Liver (tissue), 9 donors: Measurements from ENCODE around the gene JAKMIP3. TPM values are rescaled to one million over a fixed set of nuclear protein-coding genes. Genes with fewer than 3 reads are reported as not detected.

Experiments
- DNase-seq: peaks from one replicate; pipeline ENCODE4 v3.0.0-alpha.2; 2017; ENCODE audit warnings: low spot score
- H3K27ac ChIP-seq, 2 donors: one replicate each; pipeline ENCODE4 v1.7.0; 2013; ENCODE audit warnings: inconsistent platforms in 2 of 2, low read length in 2 of 2, control low read depth in 1 of 2, low read depth in 1 of 2, mild to moderate bottlenecking in 1 of 2
- H3K27me3 ChIP-seq, 4 donors: one replicate each; pipeline versions ENCODE4 v1.6.1 to v1.7.0; 2013; ENCODE audit warnings: low read length in 3 of 4, inconsistent platforms in 1 of 4, mild to moderate bottlenecking in 1 of 4, moderate library complexity in 1 of 4; ENCODE audit not compliant: control insufficient read depth in 4 of 4, insufficient read depth in 4 of 4
- H3K36me3 ChIP-seq, 4 donors: one replicate each; pipeline versions ENCODE4 v1.6.1 to v1.7.0; 2013; ENCODE audit warnings: low read length in 3 of 4, mild to moderate bottlenecking in 3 of 4, low read depth in 1 of 4, moderate library complexity in 1 of 4; ENCODE audit not compliant: control insufficient read depth in 4 of 4, insufficient read depth in 3 of 4
- H3K4me1 ChIP-seq, 4 donors: one replicate each; pipeline versions ENCODE4 v1.6.1 to v1.7.0; 2013; ENCODE audit warnings: low read length in 3 of 4, mild to moderate bottlenecking in 3 of 4, moderate library complexity in 1 of 4; ENCODE audit not compliant: control insufficient read depth in 4 of 4, insufficient read depth in 4 of 4
- H3K4me3 ChIP-seq, 3 donors: one replicate each; pipeline versions ENCODE4 v1.6.1 to v1.7.0; 2013; ENCODE audit warnings: low read length in 3 of 3, control low read depth in 1 of 3, low read depth in 1 of 3, mild to moderate bottlenecking in 1 of 3
- H3K9ac ChIP-seq, 2 donors: one replicate each; pipeline ENCODE4 v1.7.0; 2013; ENCODE audit warnings: low read length in 2 of 2, mild to moderate bottlenecking in 2 of 2, moderate library complexity in 2 of 2, control low read depth in 1 of 2, low read depth in 1 of 2
- H3K9me3 ChIP-seq, 4 donors: one replicate each; pipeline versions ENCODE4 v1.6.1 to v1.7.0; 2013; ENCODE audit warnings: low read length in 3 of 4; ENCODE audit not compliant: control insufficient read depth in 4 of 4
- CTCF ChIP-seq: fragments of 150-350 bp; IDR thresholded peaks from 2 replicates; pipeline ENCODE4 v1.5.1; 2017; ENCODE audit warnings: improper control_type of control experiment, low read depth, low read length; ENCODE audit not compliant: missing input control
- EGR1 ChIP-seq, 2 donors: IDR thresholded peaks; 2 replicates each; pipeline ENCODE4 v1.6.1; 2016 to 2018; ENCODE audit warnings: antibody characterized with exemption in 2 of 2, low read depth in 2 of 2
- FOXA1 ChIP-seq: IDR thresholded peaks from 2 replicates; pipeline ENCODE4 v1.6.1; 2016; ENCODE audit warnings: antibody characterized with exemption
- FOXA2 ChIP-seq: IDR thresholded peaks from 2 replicates; pipeline ENCODE4 v1.6.1; 2016; ENCODE audit warnings: antibody characterized with exemption
- GABPA ChIP-seq, 2 donors: IDR thresholded peaks in 1 of 2; conservative IDR thresholded peaks in 1 of 2; 2 replicates each; pipeline ENCODE4 v1.6.1; 2016; ENCODE audit warnings: antibody characterized with exemption in 2 of 2, mild to moderate bottlenecking in 1 of 2, moderate library complexity in 1 of 2
- HNF4A ChIP-seq, 2 donors: conservative IDR thresholded peaks; 2 replicates each; pipeline ENCODE4 v1.6.1; 2016; ENCODE audit warnings: antibody characterized with exemption in 2 of 2, mild to moderate bottlenecking in 2 of 2
- JUND ChIP-seq, 2 donors: IDR thresholded peaks; 2 replicates each; pipeline ENCODE4 v1.6.1; 2016; ENCODE audit warnings: antibody characterized with exemption in 2 of 2
- MAX ChIP-seq: IDR thresholded peaks from 2 replicates; pipeline ENCODE4 v1.6.1; 2016; ENCODE audit warnings: antibody characterized with exemption
- NR2F2 ChIP-seq: IDR thresholded peaks from 2 replicates; pipeline ENCODE4 v1.6.1; 2016; ENCODE audit warnings: antibody characterized with exemption
- RAD21 ChIP-seq, 2 donors: IDR thresholded peaks; 2 replicates each; pipeline ENCODE4 v1.6.1; 2016; ENCODE audit warnings: antibody characterized with exemption in 2 of 2, mild to moderate bottlenecking in 2 of 2
- REST ChIP-seq: IDR thresholded peaks from 2 replicates; pipeline ENCODE4 v1.6.1; 2016; ENCODE audit warnings: antibody characterized with exemption, mild to moderate bottlenecking
- SP1 ChIP-seq: IDR thresholded peaks from 2 replicates; pipeline ENCODE4 v1.6.1; 2018; ENCODE audit warnings: antibody characterized with exemption, mild to moderate bottlenecking
- TAF1 ChIP-seq: conservative IDR thresholded peaks from 2 replicates; pipeline ENCODE4 v1.6.1; 2016; ENCODE audit warnings: antibody characterized with exemption, mild to moderate bottlenecking
- ZBTB33 ChIP-seq: IDR thresholded peaks from 2 replicates; pipeline ENCODE4 v1.6.1; 2016; ENCODE audit warnings: antibody characterized with exemption
- WGBS: extraction: QIAGEN DNeasy Blood & Tissue Kit; methylation state at CpG from one replicate; pipeline ENCODE4 v1.1.7; 2013; 5-methylcytosine and 5-hydroxymethylcytosine counted together
- polyA plus RNA-seq, 2 donors: library from polyadenylated mRNA; stranded (reverse) in 1 of 2; unstranded in 1 of 2; fragments of 200-250 nt in 1 of 2; fragments of >200 nt in 1 of 2; fragmentation: Nextera tagmentation in 1 of 2; extraction: Ambion mirVana in 1 of 2; gene quantifications; one replicate each; pipeline versions ENCODE4 v1.2.1 to v1.2.3, GENCODE V29; 2013 to 2015
- total RNA-seq, 2 donors: library from RNA; depleted of rRNA; stranded (reverse); fragments of >200 nt; gene quantifications; one replicate each; pipeline ENCODE4 v1.2.3, GENCODE V29; 2014
- TF ChIP-seq, protein P1 (sequence below): IDR thresholded peaks from 2 replicates; pipeline ENCODE4 v1.6.1; 2016; ENCODE audit warnings: antibody characterized with exemption
- donor health status: healthy.
- donor health status: healthy.
- donor health status: healthy.
- donor health status: healthy.
- donor health status: healthy.

Gene JAKMIP3
- total and polyA plus RNA-seq, 4 donors: 0.08 to 0.17 (median 0.09) TPM; not detected in 1

GRCh38 chr10:132028706-132029105, 37.0 kb upstream of the JAKMIP3 start (continued):
- no peak for TF ChIP-seq REST
- TF ChIP-seq NR2F2: no peak
- no peak for TF ChIP-seq CTCF
- no peak for TF ChIP-seq EGR1 (IDR thresholded peaks at IDR 0.05; ENCODE audit: low read depth in 2 of 2)

- no peak for TF ChIP-seq SP1
- H3K4me1 ChIP-seq: peaks cover 0 to under 1% (median under 1%) of the 10 kb centered on the region in 4 donors
- H3K9me3 ChIP-seq: no peaks in the 10 kb centered on the region
- DNase-seq: no peak
- 71% methylated on average over 12 of the region's 12 CpGs for WGBS
- H3K9ac ChIP-seq: no peak overlapping the region
- no peak overlapping the region for H3K4me3 ChIP-seq
- peaks cover under 1 to 8% (median 4%) of the 10 kb centered on the region in 4 donors for H3K27me3 ChIP-seq
- H3K36me3 ChIP-seq: no peaks in the 10 kb centered on the region
- no peak overlapping the region for H3K27ac ChIP-seq
These were observed 34.8 kb upstream of the JAKMIP3 start for GRCh38 chr10:132030898-132031463.

GRCh38 chr10:132033632-132034031, 32.1 kb upstream of the JAKMIP3 start:
- H3K27me3 ChIP-seq: peaks cover 2 to 12% (median 4%) of the 10 kb centered on the region in 4 donors
- no peaks in the 10 kb centered on the region for H3K36me3 ChIP-seq
- H3K9ac ChIP-seq: no peak overlapping the region
- 83% methylated on average over 5 of the region's 5 CpGs for WGBS
- no peak overlapping the region for H3K27ac ChIP-seq
- DNase-seq: no peak
- H3K4me1 ChIP-seq: peaks cover 4 to 14% (median 4%) of the 10 kb centered on the region in 4 donors
- no peaks in the 10 kb centered on the region for H3K9me3 ChIP-seq
- no peak overlapping the region for H3K4me3 ChIP-seq
- TF ChIP-seq CTCF (no peak), GABPA (IDR thresholded peaks at IDR 0.05 in 1 of 2, conservative IDR thresholded peaks at IDR 0.05 in 1 of 2) (no peak), ZBTB33 (no peak), NR2F2 (no peak), RAD21 (IDR thresholded peaks at IDR 0.05) (no peak), EGR1 (IDR thresholded peaks at IDR 0.05; ENCODE audit: low read depth in 2 of 2) (no peak), FOXA2 (no peak), MAX (no peak), FOXA1 (no peak), TAF1 (no peak), SP1 (no peak), REST (no peak), HNF4A (conservative IDR thresholded peaks at IDR 0.05) (no peak), JUND (IDR thresholded peaks at IDR 0.05) (no peak)
- TF ChIP-seq, protein P1, sequence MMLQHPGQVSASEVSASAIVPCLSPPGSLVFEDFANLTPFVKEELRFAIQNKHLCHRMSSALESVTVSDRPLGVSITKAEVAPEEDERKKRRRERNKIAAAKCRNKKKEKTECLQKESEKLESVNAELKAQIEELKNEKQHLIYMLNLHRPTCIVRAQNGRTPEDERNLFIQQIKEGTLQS: no peak
